ENCODE measurements around the gene KNSTRN. TPM values are rescaled to one million over a fixed set of nuclear protein-coding genes. Genes with fewer than 3 reads are reported as not detected.
A peak's percentile ranks its signal among the peaks of the same experiment; 100 is the strongest.

KNSTRN gene
- total RNA-seq, 4 donors from 2014 or later, result 3.3 to 7.1 (median 4.2) TPM

DNA sequence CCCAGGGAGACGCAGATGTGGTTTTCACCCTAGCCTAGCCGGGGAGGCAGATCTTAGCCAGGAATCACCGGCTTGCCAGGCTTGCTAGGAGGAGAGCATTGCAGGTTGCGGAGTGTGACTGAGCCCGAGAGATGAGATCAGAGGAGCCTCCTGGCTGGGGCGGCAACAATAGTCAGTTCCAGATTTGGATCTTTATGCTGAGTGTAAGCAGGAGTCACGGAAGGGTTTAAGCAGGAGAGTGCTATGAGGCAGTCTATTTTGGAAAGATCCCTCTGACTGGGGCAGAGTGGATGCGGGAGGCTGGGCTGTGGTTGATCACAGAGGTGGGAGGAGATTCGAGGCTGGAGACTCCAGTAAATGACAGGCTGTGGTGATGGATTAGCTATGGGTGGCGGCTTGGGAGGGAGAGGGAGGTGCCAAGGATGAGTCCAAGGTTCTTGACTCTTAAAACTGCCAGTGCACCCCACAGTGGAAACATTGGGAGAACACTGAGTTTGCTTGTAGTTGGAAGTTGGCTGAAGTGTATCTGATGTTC lies 47.8 kb downstream of the KNSTRN start:
- WGBS, 2 donors, result 70 to 77% methylated on average over 10 of the region's 10 CpGs
- TF ChIP-seq EP300 (IDR thresholded peaks at IDR 0.05), result no peak
- TF ChIP-seq, protein P1, sequence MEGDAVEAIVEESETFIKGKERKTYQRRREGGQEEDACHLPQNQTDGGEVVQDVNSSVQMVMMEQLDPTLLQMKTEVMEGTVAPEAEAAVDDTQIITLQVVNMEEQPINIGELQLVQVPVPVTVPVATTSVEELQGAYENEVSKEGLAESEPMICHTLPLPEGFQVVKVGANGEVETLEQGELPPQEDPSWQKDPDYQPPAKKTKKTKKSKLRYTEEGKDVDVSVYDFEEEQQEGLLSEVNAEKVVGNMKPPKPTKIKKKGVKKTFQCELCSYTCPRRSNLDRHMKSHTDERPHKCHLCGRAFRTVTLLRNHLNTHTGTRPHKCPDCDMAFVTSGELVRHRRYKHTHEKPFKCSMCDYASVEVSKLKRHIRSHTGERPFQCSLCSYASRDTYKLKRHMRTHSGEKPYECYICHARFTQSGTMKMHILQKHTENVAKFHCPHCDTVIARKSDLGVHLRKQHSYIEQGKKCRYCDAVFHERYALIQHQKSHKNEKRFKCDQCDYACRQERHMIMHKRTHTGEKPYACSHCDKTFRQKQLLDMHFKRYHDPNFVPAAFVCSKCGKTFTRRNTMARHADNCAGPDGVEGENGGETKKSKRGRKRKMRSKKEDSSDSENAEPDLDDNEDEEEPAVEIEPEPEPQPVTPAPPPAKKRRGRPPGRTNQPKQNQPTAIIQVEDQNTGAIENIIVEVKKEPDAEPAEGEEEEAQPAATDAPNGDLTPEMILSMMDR (IDR thresholded peaks at IDR 0.05), result no peak
- TF ChIP-seq POLR2A (IDR thresholded peaks at IDR 0.05), result no peak
- no peak overlapping the region for H3K27ac ChIP-seq

DNA sequence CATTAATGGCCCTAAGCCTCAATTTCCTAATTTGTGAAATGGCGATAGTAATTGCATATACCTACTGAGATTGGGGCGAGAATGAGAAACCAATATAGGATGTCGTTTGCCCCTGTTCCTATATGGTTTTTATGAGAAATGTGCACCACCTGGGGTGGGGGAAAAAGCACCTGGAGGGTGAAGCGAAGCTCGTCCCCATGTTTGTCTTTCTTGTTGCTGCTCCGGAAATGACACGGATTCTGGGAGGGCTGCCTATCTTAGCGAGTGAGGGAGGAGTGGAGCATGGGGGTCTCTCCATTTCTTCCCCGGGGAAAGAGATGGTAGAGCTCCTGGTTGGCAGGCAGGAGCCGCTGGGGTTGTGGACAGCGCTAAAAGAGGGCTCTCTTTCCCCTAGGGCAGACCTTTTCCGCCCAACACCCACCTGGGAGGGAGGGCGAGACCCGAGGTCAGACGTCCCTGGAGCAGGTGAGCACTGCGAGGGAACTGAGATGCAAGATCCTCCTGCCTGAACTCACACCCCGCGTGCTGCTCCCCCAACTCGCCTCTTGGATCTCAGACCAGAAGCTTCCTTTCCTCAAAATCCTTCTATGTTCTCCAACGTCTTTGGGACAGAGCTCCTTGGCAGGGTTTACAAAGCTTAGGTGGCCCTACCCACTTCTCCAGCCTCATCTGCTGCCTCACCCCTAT lies 52.6 kb downstream of the KNSTRN start:
- H3K27ac ChIP-seq, result no peak overlapping the region
- WGBS, 2 donors, result 49 to 50% methylated on average over 20 of the region's 20 CpGs
- TF ChIP-seq, protein P1 (IDR thresholded peaks at IDR 0.05), result no peak
- TF ChIP-seq POLR2A (IDR thresholded peaks at IDR 0.05) (no peak), EP300 (IDR thresholded peaks at IDR 0.05) (no peak)
- DNase-seq (ENCODE audit: low spot score in 2 of 2), result no peak
- H3K9me3 ChIP-seq, result no peaks in the 10 kb centered on the region
- H3K4me1 ChIP-seq, result peaks cover 0 to 39% (median 22%) of the 10 kb centered on the region in 4 donors
- H3K4me3 ChIP-seq, result no peak overlapping the region
- H3K27me3 ChIP-seq, result peaks cover 0 to 27% of the 10 kb centered on the region in 2 donors
- peaks cover 0 to 5% (median 0%) of the 10 kb centered on the region in 3 donors for H3K36me3 ChIP-seq

More for the DNA sequence above, 47.8 kb downstream of the KNSTRN start:
- no peak for DNase-seq (ENCODE audit: low spot score in 2 of 2)
- no peak overlapping the region for H3K4me3 ChIP-seq
- no peaks in the 10 kb centered on the region for H3K9me3 ChIP-seq
- no peaks in the 10 kb centered on the region for H3K27me3 ChIP-seq
- H3K4me1 ChIP-seq, result no peaks in the 10 kb centered on the region
- peaks cover 0 to 19% (median 0%) of the 10 kb centered on the region in 3 donors for H3K36me3 ChIP-seq

DNA sequence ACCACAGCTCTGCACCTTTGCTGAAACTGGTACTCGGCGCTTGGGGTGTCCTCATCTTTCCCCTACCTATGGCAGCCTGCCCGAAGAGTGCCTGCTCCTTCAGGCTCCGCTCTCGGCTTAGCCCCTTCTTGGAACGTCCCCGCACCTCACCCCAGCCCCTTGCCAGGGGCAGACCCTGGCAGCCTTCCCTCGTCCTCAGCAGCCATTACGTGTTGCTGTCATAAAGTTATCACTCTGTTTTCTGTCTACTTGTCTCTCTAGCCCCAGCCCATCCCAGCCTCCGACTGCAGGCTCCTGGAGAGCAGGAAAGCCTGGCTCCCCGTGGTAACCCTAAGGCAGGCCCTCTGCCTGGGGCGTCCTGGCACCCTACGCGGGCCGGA lies 53.2 kb downstream of the KNSTRN start:
- Histone ChIP-seq H3K9me3 (no peaks in the 10 kb centered on the region), H3K27ac (no peak overlapping the region), H3K4me1 (peaks cover 0 to 42% (median 24%) of the 10 kb centered on the region in 4 donors), H3K4me3 (peak overlapping the region in 3 of 4 donors; percentile 28 to 41 (median 39)), H3K36me3 (peaks cover 0 to 5% (median 0%) of the 10 kb centered on the region in 3 donors), H3K27me3 (peaks cover 0 to 27% of the 10 kb centered on the region in 2 donors)
- 7 to 21% methylated on average over 14 to 15 of the region's 15 CpGs for WGBS, 2 donors
- DNase-seq (ENCODE audit: low spot score in 2 of 2), result no peak
- TF ChIP-seq, protein P1 (IDR thresholded peaks at IDR 0.05), result no peak
- TF ChIP-seq POLR2A (IDR thresholded peaks at IDR 0.05), result no peak
- no peak for TF ChIP-seq EP300 (IDR thresholded peaks at IDR 0.05)

DNA sequence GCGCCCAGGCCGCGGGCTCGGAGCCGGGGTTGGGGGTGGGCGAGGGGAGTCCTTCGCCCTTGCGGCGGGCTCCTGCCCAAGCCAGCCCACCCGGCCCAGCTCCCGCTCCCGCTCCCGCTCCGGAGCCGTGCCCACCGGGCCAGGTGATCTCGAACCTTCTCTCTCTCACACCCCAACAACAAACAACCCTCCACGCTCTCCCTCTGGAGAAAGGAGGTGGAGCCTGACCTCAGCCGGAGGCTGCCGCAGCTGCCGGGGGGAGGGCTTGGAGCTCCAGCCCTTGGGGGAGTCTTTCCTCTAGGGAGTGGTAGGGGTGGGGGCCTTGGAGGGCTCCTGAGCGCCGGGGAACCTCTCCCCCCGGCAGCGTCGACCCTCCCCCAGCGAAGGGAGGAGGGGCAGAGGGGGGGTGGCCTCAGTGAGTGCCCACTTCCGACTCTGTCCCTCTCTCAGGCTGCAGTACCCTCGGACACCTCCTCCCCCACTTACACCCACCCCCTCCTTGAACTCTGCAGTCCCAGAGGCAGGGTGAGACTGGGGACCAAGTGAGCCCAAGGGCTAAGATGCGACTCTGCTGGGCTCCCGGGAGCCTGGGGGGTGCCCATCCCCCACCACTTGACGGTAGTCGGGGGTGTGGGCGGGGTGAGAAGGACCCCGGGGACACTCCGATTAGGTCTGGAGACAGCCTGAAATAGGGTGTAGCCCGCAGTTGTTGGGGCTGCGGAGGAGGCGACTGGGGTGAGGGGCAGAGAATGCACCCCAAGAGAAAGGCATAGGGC lies 53.8 kb downstream of the KNSTRN start:
- H3K4me1 ChIP-seq, result peaks cover 0 to 42% (median 24%) of the 10 kb centered on the region in 4 donors
- H3K27me3 ChIP-seq, result peaks cover 0 to 27% of the 10 kb centered on the region in 2 donors
- H3K27ac ChIP-seq, result no peak overlapping the region
- 0 to 4% methylated on average over 20 to 25 of the region's 39 CpGs for WGBS, 2 donors
- no peak for TF ChIP-seq POLR2A (IDR thresholded peaks at IDR 0.05)
- TF ChIP-seq, protein P1 (IDR thresholded peaks at IDR 0.05), result no peak
- TF ChIP-seq EP300 (IDR thresholded peaks at IDR 0.05), result no peak
- peak overlapping the region; percentile 17 to 41 (median 34) for H3K4me3 ChIP-seq
- H3K9me3 ChIP-seq, result no peaks in the 10 kb centered on the region
- DNase-seq (ENCODE audit: low spot score in 2 of 2), result no peak
- peaks cover 0 to 5% (median 0%) of the 10 kb centered on the region in 3 donors for H3K36me3 ChIP-seq
